ENCODE measurements around the gene PHACTR1.

- TF ChIP-seq ZNF121 (CRISPR knock-in tag; conservative IDR thresholded peaks at IDR 0.05) (no peak), CTCF (IDR thresholded peaks at IDR 0.05 in 2 of 3, conservative IDR thresholded peaks at IDR 0.05 in 1 of 3; ENCODE audit: insufficient read depth in 2 of 3, low read depth in 1 of 3, low read length in 3 of 3) (no peak), ZNF354B (CRISPR knock-in tag; IDR thresholded peaks at IDR 0.05) (no peak), ZNF589 (CRISPR knock-in tag; IDR thresholded peaks at IDR 0.05; ENCODE audit: low read depth) (no peak)
Measured at GRCh38 chr6:13203145-13203544, 486.6 kb downstream of the PHACTR1 start.
